Measurements from ENCODE around the gene PLCH2. TPM values are rescaled to one million over a fixed set of nuclear protein-coding genes. Genes with fewer than 3 reads are reported as not detected.

The PLCH2 gene
- total and polyA plus RNA-seq, 2 of the 13 experiments (the other 11 are each of a cell fraction or from before 2014, with no cell fraction given): 0.15 to 0.67 TPM

GRCh38 chr1:2496087-2496622 is 20.1 kb downstream of the PLCH2 start (continued):
- TF ChIP-seq POGK (CRISPR knock-in tag; conservative IDR thresholded peaks at IDR 0.05) (0 out of 2 replicates have a peak, but pooled peaks have one; percentile 60), ZNF704 (CRISPR knock-in tag; IDR thresholded peaks at IDR 0.05; ENCODE audit: borderline replicate concordance) (no peak), NR0B2 (CRISPR knock-in tag; IDR thresholded peaks at IDR 0.05) (no peak), HOXA3 (CRISPR knock-in tag; IDR thresholded peaks at IDR 0.05) (peak; percentile 70), HNF4G (IDR thresholded peaks at IDR 0.05; ENCODE audit: borderline replicate concordance, low read depth, low read length) (peak; percentile 41), HNF4G (CRISPR knock-in tag; IDR thresholded peaks at IDR 0.05; ENCODE audit: borderline replicate concordance, low read depth) (peak; percentile 27; the same call in 1 of the 2 replicates), ZNF577 (CRISPR knock-in tag; IDR thresholded peaks at IDR 0.05; ENCODE audit: borderline replicate concordance, low read depth) (no peak), KAT2B (IDR thresholded peaks at IDR 0.05; ENCODE audit: borderline replicate concordance, low read depth, low read length) (no peak), PRDM10 (CRISPR knock-in tag; IDR thresholded peaks at IDR 0.05; ENCODE audit: low read depth) (no peak), ZNF589 (CRISPR knock-in tag; conservative IDR thresholded peaks at IDR 0.05) (no peak), PHF8 (CRISPR knock-in tag; IDR thresholded peaks at IDR 0.05) (no peak), NCOR1 (IDR thresholded peaks at IDR 0.05; ENCODE audit: borderline replicate concordance, low read length) (no peak), SPEN (CRISPR knock-in tag; IDR thresholded peaks at IDR 0.05; ENCODE audit: low read depth) (peak; percentile 34; the same call in 1 of the 2 replicates), KMT2B (CRISPR knock-in tag; IDR thresholded peaks at IDR 0.05) (no peak), FOXC1 (CRISPR knock-in tag; IDR thresholded peaks at IDR 0.05; ENCODE audit: borderline replicate concordance) (peak; percentile 34; the same call in 1 of the 2 replicates), ELF4 (CRISPR knock-in tag; IDR thresholded peaks at IDR 0.05; ENCODE audit: borderline replicate concordance) (no peak), KDM3A (CRISPR knock-in tag; IDR thresholded peaks at IDR 0.05; ENCODE audit: low read depth) (no peak), RCOR2 (CRISPR knock-in tag; IDR thresholded peaks at IDR 0.05) (no peak), DRAP1 (CRISPR knock-in tag; IDR thresholded peaks at IDR 0.05) (no peak), ZSCAN31 (CRISPR knock-in tag; IDR thresholded peaks at IDR 0.05; ENCODE audit: low read depth) (no peak), HNF4A (CRISPR knock-in tag; IDR thresholded peaks at IDR 0.05) (peak; percentile 69)

Measured in HepG2 (cell line).